Right atrium auricular region (tissue), 2 donors: Measurements from ENCODE around the gene FAM47C. TPM values are rescaled to one million over a fixed set of nuclear protein-coding genes. Genes with fewer than 3 reads are reported as not detected.
"Not testable (repeated sequence)": the region's sequence is repeated elsewhere in the genome, so short reads cannot be mapped to it uniquely, and the experiment has no call there.

ENCODE experiments used
- DNase-seq: peaks from one replicate; pipeline ENCODE4 v3.0.0-alpha.2; 2019; ENCODE audit warnings: low spot score
- H3K27ac ChIP-seq, 2 donors: fragments of 200-600 bp; sonication (generic); 1 replicate in 1 of 2; 2 replicates in 1 of 2; pipeline ENCODE4 v1.5.1; 2016 to 2019
- H3K27me3 ChIP-seq, 2 donors: fragments of 200-600 bp; sonication (generic); one replicate each; pipeline versions ENCODE4 v1.5.1 to v1.6.0; 2017 to 2019
- H3K36me3 ChIP-seq: fragments of 200-600 bp; sonication (generic); one replicate; pipeline ENCODE4 v1.5.1; 2016
- H3K4me1 ChIP-seq, 2 donors: fragments of 200-600 bp; sonication (generic); one replicate each; pipeline versions ENCODE4 v1.5.1 to v1.6.0; 2017 to 2019
- H3K4me3 ChIP-seq, 2 donors: fragments of 200-600 bp; sonication (generic); 1 replicate in 1 of 2; 2 replicates in 1 of 2; pipeline ENCODE4 v1.5.1; 2017 to 2019; ENCODE audit warnings: mild to moderate bottlenecking in 1 of 2, moderate library complexity in 1 of 2
- H3K9me3 ChIP-seq, 2 donors: fragments of 200-600 bp; sonication (generic); one replicate each; pipeline ENCODE4 v1.5.1; 2019
- CTCF ChIP-seq, 2 donors: fragments of 200-600 bp; sonication (generic); IDR thresholded peaks; one replicate each; pipeline ENCODE4 v1.5.1; 2019; ENCODE audit warnings: antibody characterized with exemption in 2 of 2
- total RNA-seq, 2 donors: library from RNA; depleted of rRNA; stranded (reverse); fragments of >200 nt; gene quantifications; one replicate each; pipeline ENCODE4 v1.1.0, GENCODE V29; 2016

The FAM47C gene
- total RNA-seq, 2 donors from 2014 or later, result not detected

GRCh38 chrX:37038814-37039213, 30.6 kb downstream of the FAM47C start:
- H3K36me3 ChIP-seq, H3K4me1 ChIP-seq, H3K9me3 ChIP-seq, H3K4me3 ChIP-seq, H3K27me3 ChIP-seq, DNase-seq, H3K27ac ChIP-seq: not testable (repeated sequence)

- not testable (repeated sequence) for DNase-seq, H3K27me3 ChIP-seq, H3K27ac ChIP-seq, H3K4me1 ChIP-seq, H3K9me3 ChIP-seq, H3K36me3 ChIP-seq, H3K4me3 ChIP-seq
These were observed 35.1 kb downstream of the FAM47C start for GRCh38 chrX:37042956-37043885.

GRCh38 chrX:37047776-37048175, 39.6 kb downstream of the FAM47C start:
- no peak for DNase-seq

GRCh38 chrX:37057572-37057971, 49.4 kb downstream of the FAM47C start:
- H3K27ac ChIP-seq, H3K9me3 ChIP-seq, H3K27me3 ChIP-seq, H3K4me1 ChIP-seq, DNase-seq, H3K4me3 ChIP-seq, H3K36me3 ChIP-seq: not testable (repeated sequence)

More at GRCh38 chrX:37047776-37048175, 39.6 kb downstream of the FAM47C start:
- H3K9me3 ChIP-seq, result no peaks in the 10 kb centered on the region
- H3K36me3 ChIP-seq, result no peaks in the 10 kb centered on the region
- no peak for TF ChIP-seq CTCF (IDR thresholded peaks at IDR 0.05)
- H3K27me3 ChIP-seq, result no peaks in the 10 kb centered on the region
- no peak overlapping the region for H3K4me3 ChIP-seq
- no peak overlapping the region for H3K27ac ChIP-seq
- no peaks in the 10 kb centered on the region for H3K4me1 ChIP-seq

- TF ChIP-seq CTCF (IDR thresholded peaks at IDR 0.05), result peak in 1 of 2 donors; percentile 61
These were observed 52.8 kb downstream of the FAM47C start for GRCh38 chrX:37060999-37061398.

More at GRCh38 chrX:37060999-37061398, 52.8 kb downstream of the FAM47C start:
- H3K9me3 ChIP-seq, result no peaks in the 10 kb centered on the region
- H3K4me3 ChIP-seq, result no peak overlapping the region
- H3K27me3 ChIP-seq, result no peaks in the 10 kb centered on the region
- H3K36me3 ChIP-seq, result no peaks in the 10 kb centered on the region
- no peaks in the 10 kb centered on the region for H3K4me1 ChIP-seq
- no peak overlapping the region for H3K27ac ChIP-seq
- no peak for DNase-seq
